Heart right ventricle (tissue), 16 donors: ENCODE measurements around the gene ESYT1. TPM values are rescaled to one million over a fixed set of nuclear protein-coding genes. Genes with fewer than 3 reads are reported as not detected.
"Not testable (repeated sequence)": the region's sequence is repeated elsewhere in the genome, so short reads cannot be mapped to it uniquely, and the experiment has no call there.

Source experiments
- ATAC-seq, 8 donors: fragments of 200-7000 bp; cut with Tn5 transposase; one replicate each; pipeline ENCODE4 v1.9.1; 2020; ENCODE audit warnings: mild to moderate bottlenecking in 8 of 8, moderate library complexity in 8 of 8, moderate number of reproducible peaks in 1 of 8
- DNase-seq, 2 donors: peaks; one replicate each; pipeline ENCODE4 v3.0.0-alpha.2; 2020
- H3K27ac ChIP-seq, 10 donors: fragments of 200-600 bp; sonication (generic) in 2 of 10; one replicate each; pipeline versions ENCODE4 v1.5.0 to v1.8.0; 2020 to 2022; ENCODE audit warnings: mild to moderate bottlenecking in 3 of 10
- H3K27me3 ChIP-seq, 7 donors: fragments of 200-600 bp; one replicate each; pipeline ENCODE4 v1.8.0; 2021 to 2022; ENCODE audit warnings: mild to moderate bottlenecking in 2 of 7
- H3K36me3 ChIP-seq, 9 donors: fragments of 200-600 bp; sonication (generic) in 1 of 9; one replicate each; pipeline versions ENCODE4 v1.5.0 to v1.8.0; 2020 to 2022; ENCODE audit warnings: mild to moderate bottlenecking in 2 of 9
- H3K4me1 ChIP-seq, 9 donors: fragments of 200-600 bp; sonication (generic) in 1 of 9; one replicate each; pipeline versions ENCODE4 v1.5.0 to v1.8.0; 2020 to 2022; ENCODE audit warnings: mild to moderate bottlenecking in 4 of 9
- H3K4me3 ChIP-seq, 10 donors: fragments of 200-600 bp; sonication (generic) in 2 of 10; one replicate each; pipeline versions ENCODE4 v1.5.0 to v1.8.0; 2020 to 2022; ENCODE audit warnings: mild to moderate bottlenecking in 7 of 10, moderate library complexity in 2 of 10
- H3K9me3 ChIP-seq, 11 donors: fragments of 200-600 bp in 10 of 11; sonication (generic) in 2 of 11; one replicate each; pipeline versions ENCODE4 v1.5.0 to v1.8.0; 2013 to 2022; ENCODE audit warnings: mild to moderate bottlenecking in 2 of 11, control low read depth in 1 of 11, moderate library complexity in 1 of 11
- WGBS, 2 donors: extraction: QIAGEN DNeasy Blood & Tissue Kit; methylation state at CpG; one replicate each; pipeline ENCODE4 v1.1.7; 2013; ENCODE audit warnings: inconsistent platforms in 1 of 2; 5-methylcytosine and 5-hydroxymethylcytosine counted together
- intact Hi-C, 10 donors: fragments of 100-400 bp; cut with DNase I; formaldehyde crosslinking; loops; one replicate each; pipeline versions ENCODE4 v1.11.1 to v1.14.2; 2022
- polyA plus RNA-seq, 2 donors: library from polyadenylated mRNA; stranded (reverse); fragments of 200-250 nt; gene quantifications; one replicate each; pipeline ENCODE4 v1.2.3, GENCODE V29; 2013
- total RNA-seq, 10 donors: library from RNA; stranded (reverse); fragmentation: NEBNext Ultra II Directional in 3 of 10; extraction: Animal tissue kit (Norgen Biotek cat#: 25700) in 3 of 10; gene quantifications; one replicate each; pipeline versions ENCODE4 v1.2.1 to v1.2.4, GENCODE V29; 2021 to 2023
- TF ChIP-seq, protein P1 (sequence below), 9 donors: fragments of 200-600 bp; sonication (generic) in 2 of 9; IDR thresholded peaks; one replicate each; pipeline versions ENCODE4 v1.5.0 to v1.8.0; 2021 to 2022; ENCODE audit warnings: antibody characterized with exemption in 9 of 9, mild to moderate bottlenecking in 5 of 9, moderate library complexity in 1 of 9
- donor health status: Arrhythmogenic right ventricular cardiomyopathy.
- donor health status: ischemic (EF 13 %, LVEDD 7.1; RV severe dilation, severe dysfunction).
- donor health status: healthy with polysubstance abuse.
- donor health status: DM: no; HTN: yes; CAD: no.
- donor health status: DM: no; HTN: no; CAD: no.
- donor health status: ischemic (EF 25% LVEDD 6.9; RV normal size, moderate dysfunction).
- donor health status: ischemic (EF 25% LVEDD 5.7; RV mildly dilated, moderate dysfunction).
- donor health status: healthy.
- donor health status: DM: yes; HTN: yes; CAD: no.
- donor health status: Ischemic cardiomyopathy.
- donor health status: ischemic (EF 35%, LVEDD 5.7; RV mildly dilated, moderate dysfunction).
- donor health status: nonischemic (EF 11% LVEDD 7.7; RV severe dilation, severe dysfunction).
- donor health status: DM: yes; HTN: yes; CAD: no.
- donor health status: PGD.
- donor health status: ischemic (EF 29% LVEDD 5.4; RV normal size, mild dysfunction).
- donor health status: nonischemic (EF 23%, LVEDD 6.1; RV moderate dilation, normal function).

The ESYT1 gene
- total and polyA plus RNA-seq, 12 donors: 20.9 to 57.3 (median 31.9) TPM

DNA sequence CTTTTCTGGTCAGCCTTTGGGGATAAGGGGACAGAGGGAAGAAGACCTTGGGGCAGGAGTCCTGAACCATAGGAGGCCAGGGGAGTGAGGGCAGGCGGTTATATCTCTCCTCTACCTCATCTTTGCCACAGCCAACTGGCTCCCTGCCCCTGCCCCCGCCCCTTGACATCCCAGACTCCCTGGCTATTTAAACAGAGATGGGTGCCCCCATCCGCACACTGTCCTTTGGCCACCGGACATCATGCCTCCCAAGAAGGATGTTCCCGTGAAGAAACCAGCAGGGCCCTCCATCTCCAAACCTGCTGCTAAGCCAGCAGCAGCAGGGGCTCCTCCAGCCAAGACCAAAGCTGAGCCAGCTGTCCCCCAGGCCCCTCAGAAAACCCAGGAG lies 25.6 kb downstream of the ESYT1 start:
- H3K4me1 ChIP-seq: peaks cover 6 to 40% (median 35%) of the 10 kb centered on the region in 9 donors
- no peaks in the 10 kb centered on the region for H3K27me3 ChIP-seq
- ATAC-seq (no peak), DNase-seq (no peak)
- H3K36me3 ChIP-seq: peaks cover 0 to 16% (median 0%) of the 10 kb centered on the region in 9 donors
- WGBS, 2 donors: 80 to 82% methylated on average over 5 of the region's 5 CpGs
- H3K27ac ChIP-seq: no peak overlapping the region
- H3K4me3 ChIP-seq: no peak overlapping the region
- TF ChIP-seq, protein P1, sequence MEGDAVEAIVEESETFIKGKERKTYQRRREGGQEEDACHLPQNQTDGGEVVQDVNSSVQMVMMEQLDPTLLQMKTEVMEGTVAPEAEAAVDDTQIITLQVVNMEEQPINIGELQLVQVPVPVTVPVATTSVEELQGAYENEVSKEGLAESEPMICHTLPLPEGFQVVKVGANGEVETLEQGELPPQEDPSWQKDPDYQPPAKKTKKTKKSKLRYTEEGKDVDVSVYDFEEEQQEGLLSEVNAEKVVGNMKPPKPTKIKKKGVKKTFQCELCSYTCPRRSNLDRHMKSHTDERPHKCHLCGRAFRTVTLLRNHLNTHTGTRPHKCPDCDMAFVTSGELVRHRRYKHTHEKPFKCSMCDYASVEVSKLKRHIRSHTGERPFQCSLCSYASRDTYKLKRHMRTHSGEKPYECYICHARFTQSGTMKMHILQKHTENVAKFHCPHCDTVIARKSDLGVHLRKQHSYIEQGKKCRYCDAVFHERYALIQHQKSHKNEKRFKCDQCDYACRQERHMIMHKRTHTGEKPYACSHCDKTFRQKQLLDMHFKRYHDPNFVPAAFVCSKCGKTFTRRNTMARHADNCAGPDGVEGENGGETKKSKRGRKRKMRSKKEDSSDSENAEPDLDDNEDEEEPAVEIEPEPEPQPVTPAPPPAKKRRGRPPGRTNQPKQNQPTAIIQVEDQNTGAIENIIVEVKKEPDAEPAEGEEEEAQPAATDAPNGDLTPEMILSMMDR (IDR thresholded peaks at IDR 0.05): no peak
- H3K9me3 ChIP-seq: no peaks in the 10 kb centered on the region
- intact Hi-C loops: loop anchor here in 1 of 10 donors (2.0 kb wide), 1 partner anchor 35 kb away; the partner anchor contains the start of gene SMARCC2

DNA sequence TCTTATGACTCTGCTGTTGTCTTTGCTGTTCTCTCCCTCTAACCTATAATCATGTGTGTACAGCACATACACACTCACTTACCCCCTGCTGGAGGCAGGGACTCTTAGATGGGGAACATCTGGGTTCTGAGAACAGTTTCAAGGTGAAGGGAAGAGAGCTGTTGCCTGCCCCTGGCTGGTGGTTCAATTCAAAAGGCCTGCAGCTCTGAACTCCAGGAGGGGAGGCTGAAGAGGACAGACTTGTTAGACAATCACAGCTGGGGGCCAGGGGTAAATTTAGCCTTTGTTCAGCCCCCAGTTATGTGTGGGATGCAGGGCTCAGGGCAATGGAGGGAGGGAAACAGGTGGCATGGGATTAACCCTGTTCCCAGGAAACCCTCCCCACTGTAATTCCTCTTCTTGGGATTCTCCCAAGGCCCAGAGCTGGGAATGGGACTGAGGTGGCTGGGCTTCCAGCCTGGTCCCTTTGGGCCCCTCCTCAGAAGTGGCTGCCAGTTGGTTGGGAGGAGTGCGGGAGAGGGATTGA lies 26.2 kb downstream of the ESYT1 start:
- TF ChIP-seq, protein P1 (IDR thresholded peaks at IDR 0.05): no peak
- H3K4me3 ChIP-seq: no peak overlapping the region
- intact Hi-C loops: no loop called here
- ATAC-seq (no peak), DNase-seq (no peak)
- H3K4me1 ChIP-seq: peaks cover 6 to 41% (median 36%) of the 10 kb centered on the region in 9 donors
- no peak overlapping the region for H3K27ac ChIP-seq
- peaks cover 0 to 16% (median under 1%) of the 10 kb centered on the region in 9 donors for H3K36me3 ChIP-seq
- 89 to 100% methylated on average over 1 of the region's 1 CpG for WGBS, 2 donors
- no peaks in the 10 kb centered on the region for H3K27me3 ChIP-seq
- no peaks in the 10 kb centered on the region for H3K9me3 ChIP-seq

DNA sequence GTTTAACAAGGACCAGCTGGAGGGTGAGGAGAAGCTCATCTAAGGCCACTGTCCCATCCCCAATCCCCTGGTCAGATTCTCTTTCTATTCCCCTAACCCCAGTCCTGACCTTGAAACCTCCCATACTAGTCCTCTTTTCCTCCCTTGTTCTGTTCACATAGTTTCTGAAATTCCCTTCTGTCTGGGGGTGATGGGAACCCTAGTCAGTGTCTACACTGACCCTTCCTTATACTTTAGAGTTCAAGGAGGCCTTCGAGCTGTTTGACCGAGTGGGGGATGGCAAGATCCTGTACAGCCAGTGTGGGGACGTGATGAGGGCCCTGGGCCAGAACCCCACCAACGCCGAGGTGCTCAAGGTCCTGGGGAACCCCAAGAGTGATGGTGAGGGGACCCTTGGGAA lies 26.8 kb downstream of the ESYT1 start:
- peaks cover 7 to 47% (median 42%) of the 10 kb centered on the region in 9 donors for H3K4me1 ChIP-seq
- no peak overlapping the region for H3K4me3 ChIP-seq
- H3K27me3 ChIP-seq: no peaks in the 10 kb centered on the region
- TF ChIP-seq, protein P1 (IDR thresholded peaks at IDR 0.05): no peak
- peaks cover 0 to 16% (median 5%) of the 10 kb centered on the region in 9 donors for H3K36me3 ChIP-seq
- no peaks in the 10 kb centered on the region for H3K9me3 ChIP-seq
- intact Hi-C loops: loop anchor here in 1 of 10 donors (5.0 kb wide), 1 partner anchor 33 kb away; no protein-coding TSS in a partner anchor
- WGBS, 2 donors: 90% methylated on average over 5 of the region's 5 CpGs
- ATAC-seq: no peak
- DNase-seq: no peak
- H3K27ac ChIP-seq: no peak overlapping the region

DNA sequence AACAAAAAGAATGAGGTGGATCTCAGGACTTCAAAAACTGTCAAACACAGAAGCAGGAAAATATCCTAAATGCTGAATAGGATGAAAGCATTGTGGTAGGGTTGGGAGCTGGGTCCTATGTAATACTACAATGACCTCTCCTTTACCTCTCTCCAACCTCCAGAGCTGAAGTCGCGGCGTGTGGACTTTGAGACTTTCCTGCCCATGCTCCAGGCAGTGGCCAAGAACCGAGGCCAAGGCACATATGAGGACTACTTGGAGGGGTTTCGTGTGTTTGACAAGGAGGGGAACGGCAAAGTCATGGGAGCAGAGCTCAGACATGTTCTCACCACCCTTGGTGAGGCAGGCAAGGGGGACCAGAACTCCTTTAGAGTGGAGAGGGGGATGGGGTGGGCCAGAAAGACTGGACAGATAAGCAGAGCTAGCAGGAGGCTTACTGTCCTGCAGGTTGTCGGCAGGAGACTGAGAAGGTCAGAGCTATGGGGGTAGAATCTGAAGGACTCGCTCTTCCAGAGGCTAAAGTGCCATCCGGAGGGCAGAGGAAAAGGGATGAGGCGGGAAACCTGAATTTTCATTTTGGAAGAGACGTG lies 27.3 kb downstream of the ESYT1 start:
- peaks cover 12 to 51% (median 46%) of the 10 kb centered on the region in 9 donors for H3K4me1 ChIP-seq

DNA sequence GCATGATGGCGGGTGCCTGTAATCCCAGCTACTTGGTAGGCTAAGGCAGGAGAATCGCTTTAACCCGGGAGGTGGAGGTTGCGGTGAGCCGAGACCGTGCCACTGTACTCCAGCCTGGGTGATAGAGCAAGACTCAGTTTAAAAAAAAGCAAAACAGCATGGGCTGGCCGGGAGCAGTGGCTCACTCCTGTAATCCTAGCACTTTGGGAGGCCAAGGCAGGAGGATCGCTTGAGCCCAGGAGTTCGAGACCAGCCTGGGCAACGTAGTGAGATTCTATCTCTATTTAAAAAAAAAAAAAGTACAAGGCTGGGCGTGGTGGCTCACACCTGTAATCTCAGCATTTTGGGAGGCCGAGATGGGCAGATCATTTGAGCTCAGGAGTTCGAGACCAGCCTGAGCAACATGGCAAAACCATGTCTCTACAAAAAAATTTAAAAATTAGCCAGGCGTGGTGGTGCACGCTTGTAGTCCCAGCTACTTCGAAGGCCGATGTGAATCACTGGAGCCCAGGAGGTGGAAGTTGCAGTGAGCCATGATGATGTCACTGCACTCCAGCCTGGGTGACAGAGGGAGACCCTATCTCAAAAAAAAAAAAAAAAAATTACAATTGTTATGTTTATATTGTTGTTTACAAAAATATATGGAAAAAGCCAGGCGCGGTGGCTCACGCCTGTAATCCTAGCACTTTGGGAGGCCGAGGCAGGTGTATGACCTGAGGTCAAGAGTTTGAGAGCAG lies 28.6 kb downstream of the ESYT1 start:
- H3K9me3 ChIP-seq, ATAC-seq, DNase-seq, H3K27me3 ChIP-seq: not testable (repeated sequence)
- H3K27ac ChIP-seq: peak overlapping the region; percentile 93 to 99 (median 98)
- intact Hi-C loops: loop anchor here in 2 of 10 donors (2.0 to 5.0 kb wide), 2 partner anchors 30 to 34 kb away; no protein-coding TSS in a partner anchor
- peaks cover 3 to 32% (median 22%) of the 10 kb centered on the region in 9 donors for H3K36me3 ChIP-seq
- 95% methylated on average over 21 of the region's 21 CpGs for WGBS, 2 donors
- peaks cover 18 to 52% (median 49%) of the 10 kb centered on the region in 9 donors for H3K4me1 ChIP-seq
- peak overlapping the region; percentile 36 to 98 (median 89) for H3K4me3 ChIP-seq

More for the DNA sequence above, 27.3 kb downstream of the ESYT1 start:
- intact Hi-C loops: loop anchor here in 1 of 10 donors (5.0 kb wide), 1 partner anchor 33 kb away; no protein-coding TSS in a partner anchor
- H3K36me3 ChIP-seq: peaks cover 0 to 19% (median 10%) of the 10 kb centered on the region in 9 donors
- no peaks in the 10 kb centered on the region for H3K27me3 ChIP-seq
- H3K9me3 ChIP-seq: no peaks in the 10 kb centered on the region
- TF ChIP-seq, protein P1 (IDR thresholded peaks at IDR 0.05): no peak
- H3K4me3 ChIP-seq: no peak overlapping the region
- ATAC-seq (no peak), DNase-seq (no peak)
- H3K27ac ChIP-seq: no peak overlapping the region
- 89 to 90% methylated on average over 11 of the region's 11 CpGs for WGBS, 2 donors
